Measurements from ENCODE around the gene IQSEC2. TPM values are rescaled to one million over a fixed set of nuclear protein-coding genes. Genes with fewer than 3 reads are reported as not detected.
A peak's percentile ranks its signal among the peaks of the same experiment; 100 is the strongest.

The IQSEC2 gene
- total and polyA plus RNA-seq, 4 experiments from 2014 or later: 0.12 to 1.5 (median 0.91) TPM

DNA sequence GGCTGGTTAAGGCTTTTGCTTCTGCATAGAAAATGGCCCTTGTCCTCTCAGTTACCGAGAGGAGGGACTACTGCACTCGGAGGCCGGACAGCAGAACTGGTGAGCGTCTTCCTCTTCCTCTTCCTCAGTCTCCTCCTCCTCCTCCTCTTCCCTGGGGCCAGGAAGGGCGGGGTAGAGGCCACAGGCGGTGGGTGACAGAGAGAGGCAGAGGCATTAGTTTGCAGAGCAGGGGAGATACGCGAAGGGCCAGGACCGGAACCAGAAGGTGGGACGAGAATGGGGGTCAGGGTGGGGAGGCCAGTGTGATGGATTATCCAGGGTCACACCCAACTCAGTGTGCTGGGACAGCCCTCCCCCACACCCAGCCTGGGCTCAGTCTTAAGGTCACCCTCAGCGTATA lies 14.5 kb downstream of the IQSEC2 start:
- Histone ChIP-seq H3K36me3 (ENCODE audit: insufficient read depth, low read length) (no peaks in the 10 kb centered on the region), H3K4me3 (ENCODE audit: low read length in 2 of 2) (no peak overlapping the region), H3K9me3 (ENCODE audit: control insufficient read depth in 1 of 2, low read length in 2 of 2) (no peaks in the 10 kb centered on the region), H3K4me1 (ENCODE audit: insufficient read depth, low read length) (peaks cover 13% of the 10 kb centered on the region), H3K27me3 (ENCODE audit: insufficient read depth, low read length) (no peaks in the 10 kb centered on the region), H3K27ac (ENCODE audit: low read depth, low read length) (no peak overlapping the region)
- Mint-ChIP-seq H3K27me3 (no peaks in the 10 kb centered on the region), H3K4me1 (peaks cover 16 to 22% (median 17%) of the 10 kb centered on the region in 4 donors), H3K36me3 (no peaks in the 10 kb centered on the region), H3K27ac (no peak overlapping the region), H3K4me3 (no peak overlapping the region), H3K9me3 (peaks cover 0 to 2% (median 0%) of the 10 kb centered on the region in 8 donors)
- CTCF ChIA-PET (ENCODE audit: partially characterized antibody): no interaction called here
- intact Hi-C loops (cut with micrococcal nuclease): no loop called here
- POLR2A ChIA-PET (ENCODE audit: partially characterized antibody): no interaction called here
- DNase-seq: no peak

DNA sequence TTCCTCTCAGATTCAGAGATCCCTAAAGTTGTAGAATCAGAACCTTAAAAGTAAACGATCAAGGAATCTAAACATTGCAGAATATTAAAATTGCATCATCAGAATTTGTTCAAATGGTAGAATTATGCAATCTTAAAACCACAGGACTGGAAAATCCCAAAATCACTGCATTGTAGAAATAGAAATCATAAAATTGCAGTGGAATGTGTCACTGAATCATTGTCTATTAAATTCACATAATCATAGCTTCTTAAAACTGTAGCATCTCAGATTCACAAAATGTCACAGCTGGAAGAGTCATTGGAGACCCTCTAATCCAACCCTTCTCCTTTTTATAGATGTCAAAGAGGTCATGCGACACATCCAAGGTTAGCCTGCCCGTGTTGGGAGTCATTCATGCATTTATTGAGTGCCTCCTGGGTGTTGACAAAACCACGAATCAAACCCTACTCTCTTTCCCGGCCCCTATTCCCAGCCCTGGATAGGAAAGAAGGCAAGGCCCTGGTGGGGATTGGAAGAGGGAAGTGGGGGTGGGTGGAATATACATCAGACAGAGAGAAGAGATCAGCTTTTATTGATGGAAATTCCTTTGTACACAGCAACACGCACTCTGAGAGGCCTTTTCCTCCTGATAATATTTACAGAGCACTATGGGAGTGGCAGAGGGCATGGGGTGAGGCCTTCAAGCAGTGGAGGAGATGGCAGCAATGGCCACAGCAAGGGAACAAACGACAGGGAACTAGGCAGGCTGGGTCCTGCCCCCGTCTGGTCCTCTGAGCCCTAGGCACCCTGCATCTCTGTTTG lies 15.4 kb downstream of the IQSEC2 start:
- Histone ChIP-seq H3K27me3 (ENCODE audit: insufficient read depth, low read length) (no peaks in the 10 kb centered on the region), H3K4me3 (ENCODE audit: low read length in 2 of 2) (no peak overlapping the region), H3K4me1 (ENCODE audit: insufficient read depth, low read length) (peaks cover 21% of the 10 kb centered on the region), H3K9me3 (ENCODE audit: control insufficient read depth in 1 of 2, low read length in 2 of 2) (no peaks in the 10 kb centered on the region), H3K27ac (ENCODE audit: low read depth, low read length) (no peak overlapping the region), H3K36me3 (ENCODE audit: insufficient read depth, low read length) (no peaks in the 10 kb centered on the region)
- intact Hi-C loops (cut with micrococcal nuclease): no loop called here
- Mint-ChIP-seq H3K27ac (peak overlapping the region in 1 of 7 donors; percentile 20), H3K4me1 (peaks cover 22 to 29% (median 25%) of the 10 kb centered on the region in 4 donors), H3K36me3 (no peaks in the 10 kb centered on the region), H3K4me3 (no peak overlapping the region), H3K27me3 (no peaks in the 10 kb centered on the region), H3K9me3 (peaks cover 0 to 2% (median 0%) of the 10 kb centered on the region in 8 donors)
- no peak for DNase-seq
- ChIA-PET POLR2A (ENCODE audit: partially characterized antibody) (no interaction called here), CTCF (ENCODE audit: partially characterized antibody) (no interaction called here)

DNA sequence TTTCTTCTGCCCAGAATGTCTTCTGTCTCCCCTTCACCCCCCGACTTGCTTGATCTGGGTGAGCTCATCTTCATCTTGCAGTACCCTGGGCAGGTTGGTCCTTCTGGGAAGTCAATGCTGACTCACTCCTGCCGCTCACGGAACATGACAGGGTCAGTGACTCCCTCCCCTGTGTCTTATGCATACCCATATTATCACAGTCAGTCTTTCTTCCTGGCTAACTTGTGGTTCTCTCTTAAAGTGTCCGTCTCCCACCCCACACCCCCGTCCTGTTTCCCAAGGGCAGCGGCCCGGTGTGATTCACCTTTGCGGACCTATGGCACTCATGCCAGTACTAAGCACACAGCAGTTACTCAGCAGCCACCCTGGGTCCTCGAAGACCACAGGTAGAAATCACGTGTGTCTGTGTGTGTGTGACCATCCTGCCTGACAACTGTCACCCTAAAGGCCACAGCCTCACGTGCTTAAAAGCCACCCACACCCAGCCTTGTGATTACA lies 17.7 kb downstream of the IQSEC2 start:
- Histone ChIP-seq H3K27me3 (ENCODE audit: insufficient read depth, low read length) (no peaks in the 10 kb centered on the region), H3K4me3 (ENCODE audit: low read length in 2 of 2) (no peak overlapping the region), H3K27ac (ENCODE audit: low read depth, low read length) (no peak overlapping the region), H3K4me1 (ENCODE audit: insufficient read depth, low read length) (peaks cover 21% of the 10 kb centered on the region), H3K9me3 (ENCODE audit: control insufficient read depth in 1 of 2, low read length in 2 of 2) (no peaks in the 10 kb centered on the region), H3K36me3 (ENCODE audit: insufficient read depth, low read length) (no peaks in the 10 kb centered on the region)
- H3K9me3 Mint-ChIP-seq: peaks cover 0 to 2% (median 0%) of the 10 kb centered on the region in 8 donors
- CTCF ChIA-PET (ENCODE audit: partially characterized antibody): interaction anchor here (1.4 kb wide), 1 partner anchor 21 kb away, joined by 5 read pairs; no protein-coding TSS in a partner anchor
- H3K27me3 Mint-ChIP-seq: no peaks in the 10 kb centered on the region
- no peaks in the 10 kb centered on the region for H3K36me3 Mint-ChIP-seq
- POLR2A ChIA-PET (ENCODE audit: partially characterized antibody): interaction anchor here (0.7 kb wide), 1 partner anchor 38 kb away, joined by 3 read pairs; no protein-coding TSS in a partner anchor
- H3K4me1 Mint-ChIP-seq: peaks cover 22 to 29% (median 25%) of the 10 kb centered on the region in 4 donors
- peak overlapping the region in 2 of 7 donors; percentile 1 to 46 for H3K27ac Mint-ChIP-seq
- no peak for DNase-seq
- peak overlapping the region in 3 of 8 donors; percentile 62 to 71 (median 65) for H3K4me3 Mint-ChIP-seq
- intact Hi-C loops (cut with micrococcal nuclease): no loop called here

DNA sequence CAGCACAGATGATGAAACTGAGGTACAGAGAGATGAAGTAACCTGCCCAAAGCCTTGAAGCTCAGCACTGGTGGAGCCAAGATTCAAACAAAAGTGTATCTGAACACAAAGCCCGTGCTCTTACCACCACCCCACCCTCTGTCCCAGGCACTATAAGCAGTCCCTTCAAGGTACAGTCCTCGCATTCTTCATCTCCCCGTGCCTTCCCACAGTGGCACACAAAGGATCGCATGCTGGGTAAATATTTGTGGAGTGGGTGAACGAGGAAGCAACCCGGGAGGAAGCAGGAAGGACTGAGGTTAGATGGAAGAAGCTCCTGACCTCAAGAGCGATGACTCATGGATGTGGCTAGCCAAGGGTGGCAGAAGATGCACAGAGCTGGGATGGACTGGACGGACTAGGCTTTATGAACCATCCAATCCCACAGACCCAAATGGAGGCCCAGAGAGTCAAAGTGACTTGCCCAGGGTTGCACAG lies 18.4 kb downstream of the IQSEC2 start:
- H3K9me3 Mint-ChIP-seq: peaks cover 0 to 2% (median 0%) of the 10 kb centered on the region in 8 donors
- Histone ChIP-seq H3K36me3 (ENCODE audit: insufficient read depth, low read length) (no peaks in the 10 kb centered on the region), H3K4me1 (ENCODE audit: insufficient read depth, low read length) (peaks cover 21% of the 10 kb centered on the region), H3K4me3 (ENCODE audit: low read length in 2 of 2) (no peak overlapping the region), H3K27ac (ENCODE audit: low read depth, low read length) (no peak overlapping the region), H3K27me3 (ENCODE audit: insufficient read depth, low read length) (no peaks in the 10 kb centered on the region), H3K9me3 (ENCODE audit: control insufficient read depth in 1 of 2, low read length in 2 of 2) (no peaks in the 10 kb centered on the region)
- no peaks in the 10 kb centered on the region for H3K36me3 Mint-ChIP-seq
- H3K4me1 Mint-ChIP-seq: peaks cover 22 to 29% (median 25%) of the 10 kb centered on the region in 4 donors
- peak overlapping the region in 3 of 7 donors; percentile 34 to 52 (median 43) for H3K27ac Mint-ChIP-seq
- intact Hi-C loops (cut with micrococcal nuclease): no loop called here
- DNase-seq: no peak
- H3K4me3 Mint-ChIP-seq: peak overlapping the region in 2 of 8 donors; percentile 53 to 54
- H3K27me3 Mint-ChIP-seq: no peaks in the 10 kb centered on the region
- CTCF ChIA-PET (ENCODE audit: partially characterized antibody): interaction anchor here (1.0 to 1.4 kb wide), 2 partner anchors 10 to 21 kb away, joined by 3 to 5 read pairs; no protein-coding TSS in a partner anchor
- POLR2A ChIA-PET (ENCODE audit: partially characterized antibody): interaction anchor here (0.7 kb wide), 1 partner anchor 37 kb away, joined by 3 read pairs; no protein-coding TSS in a partner anchor

DNA sequence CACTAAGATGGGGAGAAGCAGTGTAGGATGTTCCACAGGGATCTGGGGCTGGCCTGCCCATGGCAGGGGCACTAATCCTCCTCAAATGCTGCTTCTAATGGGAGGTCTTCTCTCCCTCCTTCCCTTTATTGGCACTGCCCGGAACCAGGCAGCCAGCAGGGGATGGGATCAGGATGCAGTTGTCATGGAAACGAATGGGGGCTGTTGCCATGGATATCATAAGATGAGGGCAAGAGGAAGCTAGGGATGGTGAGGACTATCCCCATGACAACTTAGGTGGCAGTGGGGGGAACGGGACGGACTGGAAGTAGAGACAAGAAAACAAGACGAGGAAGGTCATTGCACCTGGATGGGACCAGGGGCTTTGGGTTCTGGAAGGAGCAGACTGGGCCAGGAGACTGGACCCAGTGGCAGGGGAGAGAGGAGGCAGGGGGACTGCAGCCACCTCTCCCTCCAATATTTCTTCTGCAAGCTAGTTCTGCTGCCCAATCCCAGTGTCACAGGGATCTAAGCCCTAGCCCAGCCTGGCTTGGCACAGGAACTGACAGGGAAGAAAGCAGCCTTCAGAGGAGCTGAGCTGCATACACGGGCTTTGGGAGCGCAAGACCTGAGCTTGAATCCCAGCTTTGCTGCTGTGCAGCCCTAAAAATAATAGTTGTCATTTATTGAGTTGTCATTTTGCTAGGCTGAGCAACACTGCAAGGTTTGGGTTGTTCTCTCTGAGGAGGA lies 19.0 kb downstream of the IQSEC2 start:
- Histone ChIP-seq H3K4me1 (ENCODE audit: insufficient read depth, low read length) (peaks cover 21% of the 10 kb centered on the region), H3K4me3 (ENCODE audit: low read length in 2 of 2) (no peak overlapping the region), H3K9me3 (ENCODE audit: control insufficient read depth in 1 of 2, low read length in 2 of 2) (no peaks in the 10 kb centered on the region), H3K36me3 (ENCODE audit: insufficient read depth, low read length) (no peaks in the 10 kb centered on the region), H3K27ac (ENCODE audit: low read depth, low read length) (no peak overlapping the region), H3K27me3 (ENCODE audit: insufficient read depth, low read length) (no peaks in the 10 kb centered on the region)
- peak overlapping the region in 4 of 8 donors; percentile 12 to 63 (median 46) for H3K4me3 Mint-ChIP-seq
- peaks cover 22 to 29% (median 25%) of the 10 kb centered on the region in 4 donors for H3K4me1 Mint-ChIP-seq
- CTCF ChIA-PET (ENCODE audit: partially characterized antibody): interaction anchor here (1.0 to 1.4 kb wide), 2 partner anchors 9 to 22 kb away, joined by 3 to 5 read pairs; no protein-coding TSS in a partner anchor
- no peaks in the 10 kb centered on the region for H3K36me3 Mint-ChIP-seq
- peaks cover 0 to 2% (median 0%) of the 10 kb centered on the region in 8 donors for H3K9me3 Mint-ChIP-seq
- DNase-seq: no peak
- peak overlapping the region in 1 of 7 donors; percentile 34 for H3K27ac Mint-ChIP-seq
- intact Hi-C loops (cut with micrococcal nuclease): no loop called here
- H3K27me3 Mint-ChIP-seq: no peaks in the 10 kb centered on the region
- POLR2A ChIA-PET (ENCODE audit: partially characterized antibody): no interaction called here

DNA sequence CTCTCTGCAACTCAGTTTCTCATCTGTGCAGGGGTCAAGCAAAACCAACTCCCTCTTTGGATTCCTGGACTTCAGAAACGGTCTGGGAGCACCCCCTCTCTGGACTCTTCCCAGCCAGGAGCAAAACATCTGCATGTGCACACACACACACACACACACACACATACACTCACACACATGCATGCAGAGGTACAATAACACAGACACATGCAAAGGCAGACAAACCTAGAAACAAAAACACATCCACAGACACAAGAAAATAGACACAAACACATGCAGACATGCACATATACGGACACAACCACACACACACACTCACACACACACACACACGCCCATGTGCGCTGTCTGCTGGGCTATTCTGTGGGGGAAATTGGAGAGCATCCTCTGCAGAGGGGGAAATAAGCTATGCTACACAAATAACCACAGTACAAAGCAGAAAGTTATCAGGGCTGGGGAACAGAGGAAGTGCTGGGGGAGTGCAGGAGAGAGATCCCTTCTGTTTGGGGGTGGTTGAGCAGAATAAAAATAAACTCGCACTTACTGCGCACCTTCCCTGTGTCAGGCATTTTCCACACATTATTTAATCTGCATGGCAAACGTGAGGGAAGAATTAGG lies 19.9 kb downstream of the IQSEC2 start:
- Mint-ChIP-seq H3K27me3 (no peaks in the 10 kb centered on the region), H3K4me1 (peaks cover 22 to 29% (median 25%) of the 10 kb centered on the region in 4 donors), H3K36me3 (no peaks in the 10 kb centered on the region), H3K4me3 (peak overlapping the region in 2 of 8 donors; percentile 1 to 11), H3K9me3 (peaks cover 0 to 2% (median 0%) of the 10 kb centered on the region in 8 donors), H3K27ac (peak overlapping the region in 2 of 7 donors; percentile 12 to 16)
- ChIA-PET POLR2A (ENCODE audit: partially characterized antibody) (no interaction called here), CTCF (ENCODE audit: partially characterized antibody) (interaction anchor here (1.0 kb wide), 1 partner anchor 8 kb away, joined by 3 read pairs; no protein-coding TSS in a partner anchor)
- Histone ChIP-seq H3K4me3 (ENCODE audit: low read length in 2 of 2) (no peak overlapping the region), H3K27ac (ENCODE audit: low read depth, low read length) (no peak overlapping the region), H3K4me1 (ENCODE audit: insufficient read depth, low read length) (peaks cover 21% of the 10 kb centered on the region), H3K27me3 (ENCODE audit: insufficient read depth, low read length) (no peaks in the 10 kb centered on the region), H3K9me3 (ENCODE audit: control insufficient read depth in 1 of 2, low read length in 2 of 2) (no peaks in the 10 kb centered on the region), H3K36me3 (ENCODE audit: insufficient read depth, low read length) (no peaks in the 10 kb centered on the region)
- DNase-seq: peak in 3 of 5 donors; percentile 4 to 8 (median 7)
- intact Hi-C loops (cut with micrococcal nuclease): no loop called here

All from CD4-positive, alpha-beta memory T cell (primary cell).